GM23338 (cell line): ENCODE data around the gene GRIK4. TPM values are rescaled to one million over a fixed set of nuclear protein-coding genes. Genes with fewer than 3 reads are reported as not detected.

Source experiments
- ATAC-seq: fragments of 200-7000 bp; cut with Tn5 transposase; 3 replicates; pipeline ENCODE4 v1.9.1; 2020
- DNase-seq: peaks from one replicate; pipeline ENCODE4 v3.0.0-alpha.2; 2015; ENCODE audit warnings: low spot score
- H2AFZ ChIP-seq: fragments of 200-600 bp; sonication (generic); 2 replicates; pipeline ENCODE4 v1.8.0; 2016; ENCODE audit warnings: antibody characterized with exemption, mild to moderate bottlenecking, moderate library complexity
- H3F3A ChIP-seq: fragments of 200-600 bp; sonication (generic); replicated peaks from 2 replicates; pipeline ENCODE4 v1.8.0; 2017; ENCODE audit warnings: antibody characterized with exemption, mixed run types, low read depth
- H3K27ac ChIP-seq: fragments of 200-600 bp; sonication (generic); 2 replicates; pipeline ENCODE4 v1.6.1; 2016; ENCODE audit warnings: low read depth
- H3K27me3 ChIP-seq: fragments of 200-600 bp; sonication (generic); 2 replicates; pipeline ENCODE4 v1.8.0; 2016; ENCODE audit warnings: mild to moderate bottlenecking, mixed run types, moderate library complexity; ENCODE audit not compliant: insufficient read depth
- H3K36me3 ChIP-seq: fragments of 200-600 bp; sonication (generic); 2 replicates; pipeline ENCODE4 v1.8.0; 2016; ENCODE audit warnings: mild to moderate bottlenecking; ENCODE audit not compliant: insufficient read depth
- H3K4me1 ChIP-seq: fragments of 200-600 bp; sonication (generic); 2 replicates; pipeline ENCODE4 v1.8.0; 2016; ENCODE audit warnings: mild to moderate bottlenecking, moderate library complexity; ENCODE audit not compliant: insufficient read depth
- H3K4me2 ChIP-seq: fragments of 200-600 bp; sonication (generic); 2 replicates; pipeline ENCODE4 v1.7.1; 2017; ENCODE audit warnings: mixed run types
- H3K4me3 ChIP-seq: fragments of 200-600 bp; sonication (generic); 2 replicates; pipeline ENCODE4 v1.6.1; 2016; ENCODE audit warnings: mixed run types
- H3K79me2 ChIP-seq: fragments of 200-600 bp; sonication (generic); replicated peaks from 2 replicates; pipeline ENCODE4 v1.8.0; 2017; ENCODE audit warnings: mild to moderate bottlenecking; ENCODE audit not compliant: insufficient read depth
- H3K9me2 ChIP-seq: fragments of 200-600 bp; sonication (generic); 2 replicates; pipeline ENCODE4 v1.8.0; 2017; ENCODE audit not compliant: insufficient read depth
- H4K20me1 ChIP-seq: fragments of 200-600 bp; sonication (generic); replicated peaks from 2 replicates; pipeline ENCODE4 v1.8.0; 2017; ENCODE audit warnings: mild to moderate bottlenecking; ENCODE audit not compliant: insufficient read depth
- H3K27ac Mint-ChIP-seq: 2 replicates; pipeline ENCODE4 v1.8.0; 2020; ENCODE audit warnings: inconsistent platforms, mild to moderate bottlenecking, moderate library complexity, mixed read lengths
- H3K27me3 Mint-ChIP-seq: 3 replicates; pipeline ENCODE4 v1.8.0; 2022; ENCODE audit warnings: low read depth, mild to moderate bottlenecking, moderate library complexity, mixed read lengths, inconsistent platforms; ENCODE audit not compliant: insufficient read depth, poor library complexity
- H3K36me3 Mint-ChIP-seq: 3 replicates; pipeline ENCODE4 v1.8.0; 2021; ENCODE audit warnings: low read depth, mild to moderate bottlenecking, inconsistent platforms, moderate library complexity, mixed read lengths
- H3K4me1 Mint-ChIP-seq: 3 replicates; pipeline ENCODE4 v1.8.0; 2020; ENCODE audit warnings: mild to moderate bottlenecking, inconsistent platforms, mixed read lengths
- H3K4me3 Mint-ChIP-seq: 3 replicates; pipeline ENCODE4 v1.8.0; 2021; ENCODE audit warnings: moderate library complexity, mild to moderate bottlenecking, inconsistent platforms, mixed read lengths
- H3K9me3 Mint-ChIP-seq: 3 replicates; pipeline ENCODE4 v1.8.0; 2020; ENCODE audit warnings: moderate library complexity, mild to moderate bottlenecking, inconsistent platforms, mixed read lengths
- CREB1 ChIP-seq: fragments of 250-450 bp; sonication (Bioruptor Pico); IDR thresholded peaks from 2 replicates; pipeline ENCODE4 v1.5.0; 2020; ENCODE audit warnings: low read depth, mild to moderate bottlenecking, moderate library complexity
- CTCF ChIP-seq, 2 experiments: fragments of 200-600 bp in 1 of 2; sonication (generic) in 1 of 2; conservative IDR thresholded peaks; 2 replicates each; pipeline versions ENCODE4 v1.5.1 to v1.6.1; 2016 to 2017; ENCODE audit warnings: antibody characterized with exemption in 2 of 2, low read depth in 2 of 2, mild to moderate bottlenecking in 2 of 2, moderate library complexity in 1 of 2
- ETS1 ChIP-seq: IDR thresholded peaks from 2 replicates; pipeline ENCODE4 v1.6.1; 2016; ENCODE audit warnings: antibody characterized with exemption
- EZH2 ChIP-seq: fragments of 200-600 bp; sonication (generic); IDR thresholded peaks from one replicate; pipeline ENCODE4 v1.8.0; 2017; ENCODE audit warnings: antibody characterized with exemption, mild to moderate bottlenecking, low read depth; ENCODE audit not compliant: unreplicated experiment
- JUNB ChIP-seq: IDR thresholded peaks from one replicate; pipeline ENCODE4 v1.6.1; 2016; ENCODE audit warnings: antibody characterized with exemption; ENCODE audit not compliant: unreplicated experiment
- NANOG ChIP-seq: IDR thresholded peaks from 2 replicates; pipeline ENCODE4 v1.6.1; 2016; ENCODE audit warnings: antibody characterized with exemption, borderline replicate concordance
- POLR2AphosphoS5 ChIP-seq: IDR thresholded peaks from 2 replicates; pipeline ENCODE4 v1.6.1; 2016; ENCODE audit warnings: antibody characterized with exemption, low read depth
- REST ChIP-seq: IDR thresholded peaks from one replicate; pipeline ENCODE4 v1.6.1; 2018; ENCODE audit warnings: antibody characterized with exemption; ENCODE audit not compliant: unreplicated experiment
- STAT1 ChIP-seq: IDR thresholded peaks from one replicate; pipeline ENCODE4 v1.6.1; 2016; ENCODE audit warnings: antibody characterized with exemption; ENCODE audit not compliant: unreplicated experiment
- ZNF114 ChIP-seq: fragments of 250-450 bp; sonication (Bioruptor Pico); IDR thresholded peaks from 2 replicates; pipeline ENCODE4 v1.5.0; 2020; ENCODE audit warnings: mild to moderate bottlenecking, moderate library complexity
- ZNF331 ChIP-seq: fragments of 250-450 bp; sonication (Bioruptor Pico); IDR thresholded peaks from 2 replicates; pipeline ENCODE4 v1.5.0; 2020; ENCODE audit warnings: low read depth, mild to moderate bottlenecking, moderate library complexity
- ZNF462 ChIP-seq: fragments of 250-450 bp; sonication (Bioruptor Pico); IDR thresholded peaks from 2 replicates; pipeline ENCODE4 v1.5.0; 2020; ENCODE audit warnings: mild to moderate bottlenecking, moderate library complexity
- polyA plus RNA-seq: library from polyadenylated mRNA; unstranded; fragments of >200 nt; fragmentation: Nextera tagmentation; extraction: Ambion mirVana; gene quantifications from 2 replicates; pipeline ENCODE4 v1.2.1, GENCODE V29; 2016
- total RNA-seq: library from RNA; depleted of rRNA; stranded (reverse); fragments of >200 nt; shearing (Covaris generic); gene quantifications from 2 replicates; pipeline ENCODE4 v1.2.3, GENCODE V29; 2014

Gene GRIK4
- total and polyA plus RNA-seq, 2 experiments from 2014 or later = 0.63 to 2.2 TPM

GRCh38 chr11:120586728-120587127 is 75.2 kb downstream of the GRIK4 start:
- ATAC-seq (no peak), DNase-seq (no peak)
- Histone ChIP-seq H4K20me1 (no peaks in the 10 kb centered on the region), H3F3A (no peaks in the 10 kb centered on the region), H3K27ac (no peak overlapping the region), H3K4me2 (no peak overlapping the region), H3K36me3 (no peaks in the 10 kb centered on the region), H3K4me3 (no peak overlapping the region), H3K4me1 (peaks cover 8% of the 10 kb centered on the region), H3K79me2 (no peaks in the 10 kb centered on the region), H3K9me2 (no peaks in the 10 kb centered on the region), H2AFZ (no peak overlapping the region), H3K27me3 (no peaks in the 10 kb centered on the region)
- Mint-ChIP-seq H3K4me3 (no peak overlapping the region), H3K9me3 (peaks cover 16% of the 10 kb centered on the region), H3K27ac (no peak overlapping the region), H3K27me3 (peaks cover 5% of the 10 kb centered on the region), H3K36me3 (peaks cover 7% of the 10 kb centered on the region; the same call in 1 of the 3 replicates), H3K4me1 (peaks cover 11% of the 10 kb centered on the region)
- TF ChIP-seq CREB1 = no peak
- TF ChIP-seq ZNF331 (CRISPR knock-in tag) = no peak
- no peak for TF ChIP-seq EZH2
- no peak for TF ChIP-seq JUNB
- TF ChIP-seq CTCF (conservative IDR thresholded peaks at IDR 0.05; ENCODE audit: low read depth in 2 of 2) = no peak
- no peak for TF ChIP-seq REST
- no peak for TF ChIP-seq NANOG
- TF ChIP-seq POLR2AphosphoS5 = no peak
- no peak for TF ChIP-seq ZNF114 (CRISPR knock-in tag)
- no peak for TF ChIP-seq STAT1
- no peak for TF ChIP-seq ZNF462 (CRISPR knock-in tag)
- no peak for TF ChIP-seq ETS1
